WTC11 (cell line): ENCODE data around the gene EML4.

ENCODE experiments used
- ATF2 ChIP-seq: sonication (generic); formaldehyde crosslinking; IDR thresholded peaks from 2 replicates; pipeline ENCODE4 v1.8.1; 2022; ENCODE audit warnings: low read depth, missing genetic modification reagents, borderline replicate concordance
- CTCF ChIP-seq: fragments of 200-600 bp; IDR thresholded peaks from 2 replicates; pipeline ENCODE4 v1.8.0; 2022; ENCODE audit warnings: antibody characterized with exemption
- EMX1 ChIP-seq: fragments of 250-450 bp; sonication (Bioruptor Pico); IDR thresholded peaks from 2 replicates; pipeline ENCODE4 v1.8.0; 2021; ENCODE audit warnings: mild to moderate bottlenecking
- FOXK1 ChIP-seq: sonication (generic); formaldehyde crosslinking; IDR thresholded peaks from 2 replicates; pipeline ENCODE4 v1.8.0; 2022; ENCODE audit warnings: mild to moderate bottlenecking, moderate library complexity, missing genetic modification reagents
- KAT7 ChIP-seq: sonication (generic); formaldehyde crosslinking; IDR thresholded peaks from 2 replicates; pipeline ENCODE4 v1.8.1; 2023; ENCODE audit warnings: missing genetic modification reagents, mild to moderate bottlenecking, borderline replicate concordance
- NR3C1 ChIP-seq: sonication (generic); formaldehyde crosslinking; conservative IDR thresholded peaks from 2 replicates; pipeline ENCODE4 v1.8.1; 2023; ENCODE audit warnings: low read depth, mild to moderate bottlenecking, missing genetic modification reagents
- RELA ChIP-seq: sonication (generic); formaldehyde crosslinking; IDR thresholded peaks from 2 replicates; pipeline ENCODE4 v1.8.1; 2022; ENCODE audit warnings: missing genetic modification reagents, mild to moderate bottlenecking, borderline replicate concordance
- TF ChIP-seq, protein P1 (sequence below): fragments of 250-450 bp; sonication (Bioruptor Pico); IDR thresholded peaks from 2 replicates; pipeline ENCODE4 v2.1.2; 2022; ENCODE audit warnings: mild to moderate bottlenecking, moderate library complexity

DNA sequence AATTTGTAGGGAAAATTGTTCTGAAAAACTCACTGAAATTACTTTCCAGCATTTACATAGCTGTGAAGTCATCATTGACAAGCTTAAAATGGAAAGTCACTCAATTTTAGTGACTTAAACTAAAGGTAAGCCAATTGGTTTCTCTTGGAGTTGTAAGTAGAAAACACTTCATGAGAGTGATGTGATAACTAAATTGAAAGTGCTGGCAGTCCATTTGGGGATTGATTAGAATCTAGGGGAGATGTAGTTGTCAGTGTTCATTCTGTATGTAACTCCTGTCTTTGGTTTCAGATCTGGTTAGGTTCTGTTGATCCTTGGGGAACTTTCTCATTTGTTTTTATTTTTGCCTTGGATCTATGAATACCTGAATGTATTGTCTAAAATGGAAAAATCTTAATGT is 138.0 kb downstream of the EML4 start:
- TF ChIP-seq CTCF (no peak), NR3C1 (CRISPR knock-in tag) (no peak), FOXK1 (CRISPR knock-in tag) (no peak), RELA (CRISPR knock-in tag) (no peak), EMX1 (CRISPR knock-in tag) (no peak), KAT7 (no peak), ATF2 (CRISPR knock-in tag) (no peak)
- TF ChIP-seq, protein P1, sequence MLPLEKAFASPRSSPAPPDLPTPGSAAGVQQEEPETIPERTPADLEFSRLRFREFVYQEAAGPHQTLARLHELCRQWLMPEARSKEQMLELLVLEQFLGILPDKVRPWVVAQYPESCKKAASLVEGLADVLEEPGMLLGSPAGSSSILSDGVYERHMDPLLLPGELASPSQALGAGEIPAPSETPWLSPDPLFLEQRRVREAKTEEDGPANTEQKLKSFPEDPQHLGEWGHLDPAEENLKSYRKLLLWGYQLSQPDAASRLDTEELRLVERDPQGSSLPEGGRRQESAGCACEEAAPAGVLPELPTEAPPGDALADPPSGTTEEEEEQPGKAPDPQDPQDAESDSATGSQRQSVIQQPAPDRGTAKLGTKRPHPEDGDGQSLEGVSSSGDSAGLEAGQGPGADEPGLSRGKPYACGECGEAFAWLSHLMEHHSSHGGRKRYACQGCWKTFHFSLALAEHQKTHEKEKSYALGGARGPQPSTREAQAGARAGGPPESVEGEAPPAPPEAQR: no peak
